Neural cell (in vitro differentiated cells): ENCODE measurements around the gene SSBP4. TPM values are rescaled to one million over a fixed set of nuclear protein-coding genes. Genes with fewer than 3 reads are reported as not detected.

Source experiments
- H2AFZ ChIP-seq: fragments of 200-600, 300-800 bp; sonication (generic), shearing (Covaris generic); 2 replicates; pipeline ENCODE4 v1.6.0; 2014; ENCODE audit warnings: low read depth, mild to moderate bottlenecking, antibody characterized with exemption, low read length, moderate library complexity
- H3F3A ChIP-seq: fragments of 200-600 bp; shearing (Covaris generic); 2 replicates; pipeline ENCODE4 v1.6.1; 2016; ENCODE audit warnings: mild to moderate bottlenecking, moderate library complexity, mixed read lengths, antibody characterized with exemption, low read length; ENCODE audit not compliant: insufficient read depth, poor library complexity, severe bottlenecking
- H3K27ac ChIP-seq: fragments of 200-600, 300-800 bp; sonication (generic), shearing (Covaris generic); 2 replicates; pipeline ENCODE4 v1.5.1; 2014; ENCODE audit warnings: mild to moderate bottlenecking, low read length, moderate library complexity
- H3K27me3 ChIP-seq: fragments of 300-800, 200-600 bp; sonication (generic), shearing (Covaris generic); 2 replicates; pipeline ENCODE4 v1.6.0; 2014; ENCODE audit warnings: mild to moderate bottlenecking, low read depth, low read length, moderate library complexity; ENCODE audit not compliant: insufficient read depth
- H3K36me3 ChIP-seq: fragments of 300-800, 200-600 bp; sonication (generic), shearing (Covaris generic); 2 replicates; pipeline ENCODE4 v1.5.1; 2014; ENCODE audit warnings: mild to moderate bottlenecking, antibody characterized with exemption, low read length, moderate library complexity; ENCODE audit not compliant: insufficient read depth
- H3K4me2 ChIP-seq: fragments of 300-800, 200-600 bp; sonication (generic), shearing (Covaris generic); 2 replicates; pipeline ENCODE4 v1.6.0; 2014; ENCODE audit warnings: mild to moderate bottlenecking, low read length
- H3K4me3 ChIP-seq: fragments of 300-800, 200-600 bp; sonication (generic), shearing (Covaris generic); 2 replicates; pipeline ENCODE4 v1.5.1; 2014; ENCODE audit warnings: mild to moderate bottlenecking, low read length, moderate library complexity
- H3K79me2 ChIP-seq: fragments of 200-600 bp; shearing (Covaris generic); replicated peaks from 2 replicates; pipeline ENCODE4 v1.6.0; 2014; ENCODE audit warnings: mild to moderate bottlenecking, low read length, moderate library complexity; ENCODE audit not compliant: insufficient read depth
- H3K9ac ChIP-seq: fragments of 300-800, 200-600 bp; sonication (generic), shearing (Covaris generic); 2 replicates; pipeline ENCODE4 v1.6.1; 2016; ENCODE audit warnings: mild to moderate bottlenecking, low read length, mixed read lengths
- H3K9me2 ChIP-seq: fragments of 200-600 bp; shearing (Covaris generic); 2 replicates; pipeline ENCODE4 v1.6.1; 2016; ENCODE audit warnings: mild to moderate bottlenecking, low read length, mixed read lengths; ENCODE audit not compliant: insufficient read depth
- H3K9me3 ChIP-seq: fragments of 200-600, 300-800 bp; sonication (generic), shearing (Covaris generic); 2 replicates; pipeline ENCODE4 v1.6.1; 2016; ENCODE audit warnings: mild to moderate bottlenecking, mixed run types, low read length, moderate library complexity, mixed read lengths
- H4K20me1 ChIP-seq: fragments of 200-600 bp; shearing (Covaris generic); 2 replicates; pipeline ENCODE4 v1.6.1; 2016; ENCODE audit warnings: mild to moderate bottlenecking, mixed run types; ENCODE audit not compliant: insufficient read depth
- EP300 ChIP-seq: fragments of 450-650 bp; conservative IDR thresholded peaks from 2 replicates; pipeline ENCODE4 v1.6.1; 2014; ENCODE audit warnings: antibody characterized with exemption, mild to moderate bottlenecking, moderate library complexity; ENCODE audit not compliant: poor library complexity, severe bottlenecking
- EZH2 ChIP-seq: fragments of 200-600, 300-800 bp; shearing (Covaris generic), sonication (generic); IDR thresholded peaks from 2 replicates; pipeline ENCODE4 v1.6.1; 2014; ENCODE audit warnings: antibody characterized with exemption, low read length, borderline replicate concordance, mild to moderate bottlenecking; ENCODE audit not compliant: insufficient read depth, poor library complexity, severe bottlenecking
- MXI1 ChIP-seq: fragments of 450-650 bp; conservative IDR thresholded peaks from 2 replicates; pipeline ENCODE4 v1.6.1; 2014; ENCODE audit warnings: antibody characterized with exemption, mild to moderate bottlenecking; ENCODE audit not compliant: poor library complexity, severe bottlenecking
- POLR2AphosphoS5 ChIP-seq: IDR thresholded peaks from 2 replicates; pipeline ENCODE4 v1.6.1; 2012
- RAD21 ChIP-seq: fragments of 450-650 bp; conservative IDR thresholded peaks from 2 replicates; pipeline ENCODE4 v1.6.1; 2014; ENCODE audit warnings: antibody characterized with exemption, mild to moderate bottlenecking, moderate library complexity
- TAF1 ChIP-seq: IDR thresholded peaks from 2 replicates; pipeline ENCODE4 v1.6.1; 2012; ENCODE audit warnings: low read depth
- polyA plus RNA-seq: library from polyadenylated mRNA; depleted of rRNA; stranded (reverse); fragments of >200 nt; gene quantifications from 2 replicates; pipeline ENCODE4 v1.2.3, GENCODE V29; 2014
- TF ChIP-seq, protein P1 (sequence below): IDR thresholded peaks from 2 replicates; pipeline ENCODE4 v1.6.1; 2012; ENCODE audit warnings: borderline replicate concordance
- TF ChIP-seq, protein P2 (sequence below): fragments of 450-650 bp; IDR thresholded peaks from 2 replicates; pipeline ENCODE4 v1.5.1; 2014; ENCODE audit warnings: antibody characterized with exemption, mild to moderate bottlenecking, moderate library complexity; ENCODE audit not compliant: poor library complexity, severe bottlenecking

SSBP4 gene
- polyA plus RNA-seq, 1 donor from 2014 or later = 166 TPM

DNA sequence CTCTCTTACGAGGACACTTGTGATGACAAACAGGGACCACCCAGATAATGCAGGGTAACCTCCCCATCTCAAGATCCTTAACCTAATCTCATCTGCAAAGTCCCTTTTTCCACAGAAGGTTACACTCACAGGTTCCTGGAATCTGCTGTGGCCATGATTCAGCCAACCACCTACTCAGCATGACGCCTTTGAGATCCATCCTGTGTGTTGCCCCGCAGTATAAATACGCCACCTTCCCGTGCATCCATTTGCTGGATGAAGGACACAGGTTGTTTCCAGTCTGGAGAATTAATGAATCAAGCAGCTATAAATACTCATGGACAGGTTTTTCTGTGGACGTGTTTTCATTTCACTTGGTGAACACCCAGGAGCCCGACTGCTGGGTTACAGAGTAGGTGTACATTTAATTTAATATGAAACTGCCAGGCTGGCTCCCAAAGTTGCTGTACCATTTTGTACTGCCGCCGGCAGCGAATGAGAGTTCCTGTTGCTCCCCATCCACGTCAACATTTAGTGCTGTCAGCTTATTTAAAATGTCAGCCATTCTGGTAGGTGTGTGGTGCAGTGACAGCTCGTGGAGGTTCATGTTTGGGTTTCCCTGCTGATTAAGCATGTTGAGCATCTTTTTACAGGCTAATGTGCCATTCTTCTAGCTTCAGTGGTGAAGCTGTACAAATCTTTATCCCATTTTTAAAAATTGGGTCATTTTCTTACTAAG, 62.5 kb downstream of the SSBP4 start:
- Histone ChIP-seq H3K36me3 (no peaks in the 10 kb centered on the region), H3K4me2 (no peak overlapping the region), H3K9me3 (no peaks in the 10 kb centered on the region), H3K27me3 (no peaks in the 10 kb centered on the region), H3K9me2 (no peaks in the 10 kb centered on the region), H3K9ac (no peak overlapping the region), H3K4me3 (no peak overlapping the region), H3K27ac (no peak overlapping the region), H3F3A (no peaks in the 10 kb centered on the region), H2AFZ (no peak overlapping the region), H3K79me2 (no peaks in the 10 kb centered on the region), H4K20me1 (no peaks in the 10 kb centered on the region)
- TF ChIP-seq, protein P1, sequence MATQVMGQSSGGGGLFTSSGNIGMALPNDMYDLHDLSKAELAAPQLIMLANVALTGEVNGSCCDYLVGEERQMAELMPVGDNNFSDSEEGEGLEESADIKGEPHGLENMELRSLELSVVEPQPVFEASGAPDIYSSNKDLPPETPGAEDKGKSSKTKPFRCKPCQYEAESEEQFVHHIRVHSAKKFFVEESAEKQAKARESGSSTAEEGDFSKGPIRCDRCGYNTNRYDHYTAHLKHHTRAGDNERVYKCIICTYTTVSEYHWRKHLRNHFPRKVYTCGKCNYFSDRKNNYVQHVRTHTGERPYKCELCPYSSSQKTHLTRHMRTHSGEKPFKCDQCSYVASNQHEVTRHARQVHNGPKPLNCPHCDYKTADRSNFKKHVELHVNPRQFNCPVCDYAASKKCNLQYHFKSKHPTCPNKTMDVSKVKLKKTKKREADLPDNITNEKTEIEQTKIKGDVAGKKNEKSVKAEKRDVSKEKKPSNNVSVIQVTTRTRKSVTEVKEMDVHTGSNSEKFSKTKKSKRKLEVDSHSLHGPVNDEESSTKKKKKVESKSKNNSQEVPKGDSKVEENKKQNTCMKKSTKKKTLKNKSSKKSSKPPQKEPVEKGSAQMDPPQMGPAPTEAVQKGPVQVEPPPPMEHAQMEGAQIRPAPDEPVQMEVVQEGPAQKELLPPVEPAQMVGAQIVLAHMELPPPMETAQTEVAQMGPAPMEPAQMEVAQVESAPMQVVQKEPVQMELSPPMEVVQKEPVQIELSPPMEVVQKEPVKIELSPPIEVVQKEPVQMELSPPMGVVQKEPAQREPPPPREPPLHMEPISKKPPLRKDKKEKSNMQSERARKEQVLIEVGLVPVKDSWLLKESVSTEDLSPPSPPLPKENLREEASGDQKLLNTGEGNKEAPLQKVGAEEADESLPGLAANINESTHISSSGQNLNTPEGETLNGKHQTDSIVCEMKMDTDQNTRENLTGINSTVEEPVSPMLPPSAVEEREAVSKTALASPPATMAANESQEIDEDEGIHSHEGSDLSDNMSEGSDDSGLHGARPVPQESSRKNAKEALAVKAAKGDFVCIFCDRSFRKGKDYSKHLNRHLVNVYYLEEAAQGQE = no peak
- TF ChIP-seq TAF1 = no peak

DNA sequence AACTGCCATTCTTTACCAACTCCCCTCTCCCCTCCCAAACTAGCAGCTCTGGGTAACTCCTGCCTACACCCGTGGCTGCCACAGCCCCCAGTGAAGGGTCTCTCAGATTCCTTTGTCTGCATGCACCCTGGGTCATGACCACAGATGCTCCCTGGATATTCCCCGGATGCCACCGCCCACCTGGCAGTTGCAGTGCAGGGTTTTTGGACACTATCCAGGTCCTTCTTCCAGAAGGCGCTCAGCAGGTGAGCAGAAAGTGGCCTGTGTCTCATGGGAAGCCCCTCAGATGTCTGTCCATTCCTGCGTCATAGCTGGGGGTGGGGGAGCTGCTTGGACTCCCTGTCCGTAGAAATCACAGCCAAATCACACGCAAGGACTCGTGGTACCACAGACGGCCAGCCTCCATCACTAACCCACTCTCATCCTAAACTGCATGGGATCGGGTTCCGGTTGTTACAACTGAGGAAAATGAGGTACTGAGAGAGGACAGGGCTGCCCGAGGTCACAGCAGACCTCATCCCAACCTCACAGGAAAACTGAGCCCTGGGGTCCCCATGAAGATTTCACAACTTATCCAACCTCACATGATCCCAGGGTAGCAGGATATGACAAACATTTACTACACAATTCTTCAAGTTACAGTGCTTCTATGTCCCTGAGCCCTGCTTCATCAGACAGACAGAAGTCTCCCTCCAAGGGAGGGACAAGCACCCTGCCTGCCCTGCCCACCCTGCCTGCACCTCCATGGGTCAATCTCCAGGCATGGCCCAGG, 64.1 kb downstream of the SSBP4 start:
- TF ChIP-seq, protein P2, sequence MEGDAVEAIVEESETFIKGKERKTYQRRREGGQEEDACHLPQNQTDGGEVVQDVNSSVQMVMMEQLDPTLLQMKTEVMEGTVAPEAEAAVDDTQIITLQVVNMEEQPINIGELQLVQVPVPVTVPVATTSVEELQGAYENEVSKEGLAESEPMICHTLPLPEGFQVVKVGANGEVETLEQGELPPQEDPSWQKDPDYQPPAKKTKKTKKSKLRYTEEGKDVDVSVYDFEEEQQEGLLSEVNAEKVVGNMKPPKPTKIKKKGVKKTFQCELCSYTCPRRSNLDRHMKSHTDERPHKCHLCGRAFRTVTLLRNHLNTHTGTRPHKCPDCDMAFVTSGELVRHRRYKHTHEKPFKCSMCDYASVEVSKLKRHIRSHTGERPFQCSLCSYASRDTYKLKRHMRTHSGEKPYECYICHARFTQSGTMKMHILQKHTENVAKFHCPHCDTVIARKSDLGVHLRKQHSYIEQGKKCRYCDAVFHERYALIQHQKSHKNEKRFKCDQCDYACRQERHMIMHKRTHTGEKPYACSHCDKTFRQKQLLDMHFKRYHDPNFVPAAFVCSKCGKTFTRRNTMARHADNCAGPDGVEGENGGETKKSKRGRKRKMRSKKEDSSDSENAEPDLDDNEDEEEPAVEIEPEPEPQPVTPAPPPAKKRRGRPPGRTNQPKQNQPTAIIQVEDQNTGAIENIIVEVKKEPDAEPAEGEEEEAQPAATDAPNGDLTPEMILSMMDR = no peak
- TF ChIP-seq, protein P1 = no peak
- TF ChIP-seq EP300 (no peak), MXI1 (no peak), POLR2AphosphoS5 (no peak), EZH2 (no peak), RAD21 (no peak)
- no peak overlapping the region for H3K9ac ChIP-seq
- no peaks in the 10 kb centered on the region for H3K27me3 ChIP-seq
- H3K9me3 ChIP-seq = no peaks in the 10 kb centered on the region
- no peaks in the 10 kb centered on the region for H3F3A ChIP-seq
- H3K4me2 ChIP-seq = no peak overlapping the region
- H3K4me3 ChIP-seq = no peak overlapping the region
- H2AFZ ChIP-seq = no peak overlapping the region
- no peak overlapping the region for H3K27ac ChIP-seq
- H4K20me1 ChIP-seq = no peaks in the 10 kb centered on the region
- H3K9me2 ChIP-seq = no peaks in the 10 kb centered on the region
- H3K79me2 ChIP-seq = no peaks in the 10 kb centered on the region
- H3K36me3 ChIP-seq = no peaks in the 10 kb centered on the region
